SH-SY5Y (cell line): ENCODE data around the gene PDCD2L.

ENCODE experiments used
- GATA2 ChIP-seq: IDR thresholded peaks from 2 replicates; pipeline ENCODE4 v1.6.1; 2011; ENCODE audit warnings: mild to moderate bottlenecking, low read depth, low read length
- GATA3 ChIP-seq: IDR thresholded peaks from 2 replicates; pipeline ENCODE4 v1.6.1; 2011; ENCODE audit warnings: low read depth, mild to moderate bottlenecking, low read length, moderate library complexity

GRCh38 chr19:34408411-34408810 lies 4.2 kb downstream of the PDCD2L start:
- TF ChIP-seq GATA3 (no peak), GATA2 (no peak)
